Neural cell (in vitro differentiated cells): Measurements from ENCODE around the gene THEM5. TPM values are rescaled to one million over a fixed set of nuclear protein-coding genes. Genes with fewer than 3 reads are reported as not detected.

Experiments
- H2AFZ ChIP-seq: fragments of 200-600, 300-800 bp; sonication (generic), shearing (Covaris generic); 2 replicates; pipeline ENCODE4 v1.6.0; 2014; ENCODE audit warnings: low read depth, mild to moderate bottlenecking, antibody characterized with exemption, low read length, moderate library complexity
- H3F3A ChIP-seq: fragments of 200-600 bp; shearing (Covaris generic); 2 replicates; pipeline ENCODE4 v1.6.1; 2016; ENCODE audit warnings: mild to moderate bottlenecking, moderate library complexity, mixed read lengths, antibody characterized with exemption, low read length; ENCODE audit not compliant: insufficient read depth, poor library complexity, severe bottlenecking
- H3K27ac ChIP-seq: fragments of 200-600, 300-800 bp; sonication (generic), shearing (Covaris generic); 2 replicates; pipeline ENCODE4 v1.5.1; 2014; ENCODE audit warnings: mild to moderate bottlenecking, low read length, moderate library complexity
- H3K27me3 ChIP-seq: fragments of 300-800, 200-600 bp; sonication (generic), shearing (Covaris generic); 2 replicates; pipeline ENCODE4 v1.6.0; 2014; ENCODE audit warnings: mild to moderate bottlenecking, low read depth, low read length, moderate library complexity; ENCODE audit not compliant: insufficient read depth
- H3K36me3 ChIP-seq: fragments of 300-800, 200-600 bp; sonication (generic), shearing (Covaris generic); 2 replicates; pipeline ENCODE4 v1.5.1; 2014; ENCODE audit warnings: mild to moderate bottlenecking, antibody characterized with exemption, low read length, moderate library complexity; ENCODE audit not compliant: insufficient read depth
- H3K4me2 ChIP-seq: fragments of 300-800, 200-600 bp; sonication (generic), shearing (Covaris generic); 2 replicates; pipeline ENCODE4 v1.6.0; 2014; ENCODE audit warnings: mild to moderate bottlenecking, low read length
- H3K4me3 ChIP-seq: fragments of 300-800, 200-600 bp; sonication (generic), shearing (Covaris generic); 2 replicates; pipeline ENCODE4 v1.5.1; 2014; ENCODE audit warnings: mild to moderate bottlenecking, low read length, moderate library complexity
- H3K79me2 ChIP-seq: fragments of 200-600 bp; shearing (Covaris generic); replicated peaks from 2 replicates; pipeline ENCODE4 v1.6.0; 2014; ENCODE audit warnings: mild to moderate bottlenecking, low read length, moderate library complexity; ENCODE audit not compliant: insufficient read depth
- H3K9ac ChIP-seq: fragments of 300-800, 200-600 bp; sonication (generic), shearing (Covaris generic); 2 replicates; pipeline ENCODE4 v1.6.1; 2016; ENCODE audit warnings: mild to moderate bottlenecking, low read length, mixed read lengths
- H3K9me2 ChIP-seq: fragments of 200-600 bp; shearing (Covaris generic); 2 replicates; pipeline ENCODE4 v1.6.1; 2016; ENCODE audit warnings: mild to moderate bottlenecking, low read length, mixed read lengths; ENCODE audit not compliant: insufficient read depth
- H3K9me3 ChIP-seq: fragments of 200-600, 300-800 bp; sonication (generic), shearing (Covaris generic); 2 replicates; pipeline ENCODE4 v1.6.1; 2016; ENCODE audit warnings: mild to moderate bottlenecking, mixed run types, low read length, moderate library complexity, mixed read lengths
- H4K20me1 ChIP-seq: fragments of 200-600 bp; shearing (Covaris generic); 2 replicates; pipeline ENCODE4 v1.6.1; 2016; ENCODE audit warnings: mild to moderate bottlenecking, mixed run types; ENCODE audit not compliant: insufficient read depth
- EP300 ChIP-seq: fragments of 450-650 bp; conservative IDR thresholded peaks from 2 replicates; pipeline ENCODE4 v1.6.1; 2014; ENCODE audit warnings: antibody characterized with exemption, mild to moderate bottlenecking, moderate library complexity; ENCODE audit not compliant: poor library complexity, severe bottlenecking
- EZH2 ChIP-seq: fragments of 200-600, 300-800 bp; shearing (Covaris generic), sonication (generic); IDR thresholded peaks from 2 replicates; pipeline ENCODE4 v1.6.1; 2014; ENCODE audit warnings: antibody characterized with exemption, low read length, borderline replicate concordance, mild to moderate bottlenecking; ENCODE audit not compliant: insufficient read depth, poor library complexity, severe bottlenecking
- MXI1 ChIP-seq: fragments of 450-650 bp; conservative IDR thresholded peaks from 2 replicates; pipeline ENCODE4 v1.6.1; 2014; ENCODE audit warnings: antibody characterized with exemption, mild to moderate bottlenecking; ENCODE audit not compliant: poor library complexity, severe bottlenecking
- POLR2AphosphoS5 ChIP-seq: IDR thresholded peaks from 2 replicates; pipeline ENCODE4 v1.6.1; 2012
- RAD21 ChIP-seq: fragments of 450-650 bp; conservative IDR thresholded peaks from 2 replicates; pipeline ENCODE4 v1.6.1; 2014; ENCODE audit warnings: antibody characterized with exemption, mild to moderate bottlenecking, moderate library complexity
- SMC3 ChIP-seq: fragments of 450-650 bp; conservative IDR thresholded peaks from 2 replicates; pipeline ENCODE4 v1.6.1; 2014; ENCODE audit warnings: antibody characterized with exemption, mild to moderate bottlenecking, moderate library complexity; ENCODE audit not compliant: poor library complexity
- TAF1 ChIP-seq: IDR thresholded peaks from 2 replicates; pipeline ENCODE4 v1.6.1; 2012; ENCODE audit warnings: low read depth
- polyA plus RNA-seq: library from polyadenylated mRNA; depleted of rRNA; stranded (reverse); fragments of >200 nt; gene quantifications from 2 replicates; pipeline ENCODE4 v1.2.3, GENCODE V29; 2014
- TF ChIP-seq, protein P1 (sequence below): fragments of 450-650 bp; IDR thresholded peaks from 2 replicates; pipeline ENCODE4 v1.5.1; 2014; ENCODE audit warnings: antibody characterized with exemption, mild to moderate bottlenecking, moderate library complexity; ENCODE audit not compliant: poor library complexity, severe bottlenecking
- TF ChIP-seq, protein P2 (sequence below): IDR thresholded peaks from 2 replicates; pipeline ENCODE4 v1.6.1; 2012; ENCODE audit warnings: borderline replicate concordance

THEM5 gene
- polyA plus RNA-seq, 1 donor from 2014 or later: not detected

DNA sequence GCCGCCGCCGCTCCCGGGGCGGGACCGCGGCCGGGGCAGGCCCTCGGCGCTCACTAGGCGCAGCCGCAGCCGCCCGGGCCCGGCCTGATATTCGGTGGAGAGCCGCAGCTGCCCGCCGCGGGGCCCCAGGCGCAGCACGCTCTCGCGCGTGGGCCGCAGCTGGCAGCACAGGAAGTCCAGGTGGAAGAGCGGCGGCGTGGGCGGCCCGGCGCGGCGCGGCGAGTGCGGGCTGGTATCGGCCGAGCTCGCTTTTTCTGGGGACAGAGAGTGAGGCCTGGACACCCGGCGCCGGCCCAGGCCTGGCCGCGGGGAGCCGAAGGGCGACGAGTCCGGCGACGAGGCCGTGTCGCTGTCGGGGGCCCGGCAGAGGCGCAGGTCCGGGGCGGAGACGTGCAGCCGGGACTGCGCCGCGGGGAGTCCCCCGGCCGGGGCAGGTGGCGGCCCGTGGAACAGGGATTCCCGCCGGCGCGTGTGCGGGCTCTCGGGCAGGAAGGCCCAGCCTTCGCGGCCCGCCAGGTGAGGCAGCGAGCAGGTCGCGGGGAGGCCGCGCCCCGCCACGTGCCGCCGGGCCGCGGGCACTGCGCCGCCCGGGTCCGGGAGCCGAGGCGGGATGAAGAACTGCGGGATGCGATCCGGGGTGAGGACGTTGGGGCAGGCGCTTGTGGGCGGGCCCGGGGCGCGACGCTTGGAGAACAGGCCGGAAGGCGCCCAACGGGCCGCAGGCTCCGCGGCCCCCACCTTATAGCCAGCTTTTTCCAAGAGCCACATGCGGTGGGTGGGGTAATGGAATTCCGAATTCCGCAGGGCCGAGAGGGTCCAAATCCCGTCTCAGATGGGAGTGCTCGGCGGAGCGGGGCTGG lies 15.1 kb downstream of the THEM5 start:
- H4K20me1 ChIP-seq: no peaks in the 10 kb centered on the region
- H3K4me3 ChIP-seq: peak overlapping the region; percentile 33
- TF ChIP-seq POLR2AphosphoS5 (no peak), EZH2 (peak; percentile 76)
- no peaks in the 10 kb centered on the region for H3F3A ChIP-seq
- H3K9me2 ChIP-seq: no peaks in the 10 kb centered on the region
- H2AFZ ChIP-seq: no peak overlapping the region
- H3K27me3 ChIP-seq: peaks cover 57% of the 10 kb centered on the region
- H3K4me2 ChIP-seq: no peak overlapping the region
- no peaks in the 10 kb centered on the region for H3K9me3 ChIP-seq
- H3K27ac ChIP-seq: no peak overlapping the region
- no peak overlapping the region for H3K9ac ChIP-seq
- H3K79me2 ChIP-seq: no peaks in the 10 kb centered on the region
- H3K36me3 ChIP-seq: no peaks in the 10 kb centered on the region

DNA sequence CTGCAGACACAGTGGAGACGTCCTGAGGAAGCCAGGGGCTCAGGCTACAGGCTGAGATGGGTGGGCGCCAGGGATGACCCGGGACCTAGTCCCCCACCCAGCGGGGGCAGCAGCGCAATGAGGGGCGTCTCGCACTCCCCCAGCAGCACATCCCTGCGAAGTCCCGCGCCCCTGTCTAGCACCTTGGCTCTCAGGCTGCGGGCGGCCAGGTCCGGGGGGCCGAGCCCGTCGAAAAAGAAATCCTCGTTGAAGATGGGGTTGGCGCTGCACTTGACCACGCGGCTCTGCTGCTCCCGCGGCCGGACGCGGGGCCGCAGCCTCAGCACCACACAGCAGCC lies 15.7 kb downstream of the THEM5 start:
- Histone ChIP-seq H3K9me2 (no peaks in the 10 kb centered on the region), H3K27ac (no peak overlapping the region), H3K27me3 (peaks cover 57% of the 10 kb centered on the region), H3K79me2 (no peaks in the 10 kb centered on the region), H3K4me2 (no peak overlapping the region), H3K9me3 (no peaks in the 10 kb centered on the region), H3K4me3 (no peak overlapping the region), H4K20me1 (no peaks in the 10 kb centered on the region), H3F3A (no peaks in the 10 kb centered on the region), H2AFZ (no peak overlapping the region), H3K9ac (no peak overlapping the region), H3K36me3 (no peaks in the 10 kb centered on the region)
- TF ChIP-seq TAF1: no peak
- TF ChIP-seq RAD21: no peak
- TF ChIP-seq, protein P1, sequence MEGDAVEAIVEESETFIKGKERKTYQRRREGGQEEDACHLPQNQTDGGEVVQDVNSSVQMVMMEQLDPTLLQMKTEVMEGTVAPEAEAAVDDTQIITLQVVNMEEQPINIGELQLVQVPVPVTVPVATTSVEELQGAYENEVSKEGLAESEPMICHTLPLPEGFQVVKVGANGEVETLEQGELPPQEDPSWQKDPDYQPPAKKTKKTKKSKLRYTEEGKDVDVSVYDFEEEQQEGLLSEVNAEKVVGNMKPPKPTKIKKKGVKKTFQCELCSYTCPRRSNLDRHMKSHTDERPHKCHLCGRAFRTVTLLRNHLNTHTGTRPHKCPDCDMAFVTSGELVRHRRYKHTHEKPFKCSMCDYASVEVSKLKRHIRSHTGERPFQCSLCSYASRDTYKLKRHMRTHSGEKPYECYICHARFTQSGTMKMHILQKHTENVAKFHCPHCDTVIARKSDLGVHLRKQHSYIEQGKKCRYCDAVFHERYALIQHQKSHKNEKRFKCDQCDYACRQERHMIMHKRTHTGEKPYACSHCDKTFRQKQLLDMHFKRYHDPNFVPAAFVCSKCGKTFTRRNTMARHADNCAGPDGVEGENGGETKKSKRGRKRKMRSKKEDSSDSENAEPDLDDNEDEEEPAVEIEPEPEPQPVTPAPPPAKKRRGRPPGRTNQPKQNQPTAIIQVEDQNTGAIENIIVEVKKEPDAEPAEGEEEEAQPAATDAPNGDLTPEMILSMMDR: no peak
- no peak for TF ChIP-seq POLR2AphosphoS5
- TF ChIP-seq, protein P2, sequence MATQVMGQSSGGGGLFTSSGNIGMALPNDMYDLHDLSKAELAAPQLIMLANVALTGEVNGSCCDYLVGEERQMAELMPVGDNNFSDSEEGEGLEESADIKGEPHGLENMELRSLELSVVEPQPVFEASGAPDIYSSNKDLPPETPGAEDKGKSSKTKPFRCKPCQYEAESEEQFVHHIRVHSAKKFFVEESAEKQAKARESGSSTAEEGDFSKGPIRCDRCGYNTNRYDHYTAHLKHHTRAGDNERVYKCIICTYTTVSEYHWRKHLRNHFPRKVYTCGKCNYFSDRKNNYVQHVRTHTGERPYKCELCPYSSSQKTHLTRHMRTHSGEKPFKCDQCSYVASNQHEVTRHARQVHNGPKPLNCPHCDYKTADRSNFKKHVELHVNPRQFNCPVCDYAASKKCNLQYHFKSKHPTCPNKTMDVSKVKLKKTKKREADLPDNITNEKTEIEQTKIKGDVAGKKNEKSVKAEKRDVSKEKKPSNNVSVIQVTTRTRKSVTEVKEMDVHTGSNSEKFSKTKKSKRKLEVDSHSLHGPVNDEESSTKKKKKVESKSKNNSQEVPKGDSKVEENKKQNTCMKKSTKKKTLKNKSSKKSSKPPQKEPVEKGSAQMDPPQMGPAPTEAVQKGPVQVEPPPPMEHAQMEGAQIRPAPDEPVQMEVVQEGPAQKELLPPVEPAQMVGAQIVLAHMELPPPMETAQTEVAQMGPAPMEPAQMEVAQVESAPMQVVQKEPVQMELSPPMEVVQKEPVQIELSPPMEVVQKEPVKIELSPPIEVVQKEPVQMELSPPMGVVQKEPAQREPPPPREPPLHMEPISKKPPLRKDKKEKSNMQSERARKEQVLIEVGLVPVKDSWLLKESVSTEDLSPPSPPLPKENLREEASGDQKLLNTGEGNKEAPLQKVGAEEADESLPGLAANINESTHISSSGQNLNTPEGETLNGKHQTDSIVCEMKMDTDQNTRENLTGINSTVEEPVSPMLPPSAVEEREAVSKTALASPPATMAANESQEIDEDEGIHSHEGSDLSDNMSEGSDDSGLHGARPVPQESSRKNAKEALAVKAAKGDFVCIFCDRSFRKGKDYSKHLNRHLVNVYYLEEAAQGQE: no peak
- TF ChIP-seq MXI1: no peak
- no peak for TF ChIP-seq EZH2
- no peak for TF ChIP-seq SMC3
- TF ChIP-seq EP300: no peak
